Skin epidermis (tissue), 12 donors: ENCODE results near the gene IL19.
"Not testable (repeated sequence)": the region's sequence is repeated elsewhere in the genome, so short reads cannot be mapped to it uniquely, and the experiment has no call there.

Experiments
- H3K27ac ChIP-seq, 21 experiments: fragments of 200-600 bp; sonication (generic) in 11 of 21; one replicate each; pipeline ENCODE4 v1.5.0; 2020; ENCODE audit warnings: mild to moderate bottlenecking in 3 of 21, inconsistent platforms in 2 of 21, moderate library complexity in 2 of 21
- H3K4me3 ChIP-seq, 7 experiments: fragments of 200-600 bp; sonication (generic) in 2 of 7; one replicate each; pipeline ENCODE4 v1.5.0; 2020; ENCODE audit warnings: inconsistent platforms in 2 of 7, mild to moderate bottlenecking in 2 of 7, moderate library complexity in 1 of 7

IL19 gene

DNA sequence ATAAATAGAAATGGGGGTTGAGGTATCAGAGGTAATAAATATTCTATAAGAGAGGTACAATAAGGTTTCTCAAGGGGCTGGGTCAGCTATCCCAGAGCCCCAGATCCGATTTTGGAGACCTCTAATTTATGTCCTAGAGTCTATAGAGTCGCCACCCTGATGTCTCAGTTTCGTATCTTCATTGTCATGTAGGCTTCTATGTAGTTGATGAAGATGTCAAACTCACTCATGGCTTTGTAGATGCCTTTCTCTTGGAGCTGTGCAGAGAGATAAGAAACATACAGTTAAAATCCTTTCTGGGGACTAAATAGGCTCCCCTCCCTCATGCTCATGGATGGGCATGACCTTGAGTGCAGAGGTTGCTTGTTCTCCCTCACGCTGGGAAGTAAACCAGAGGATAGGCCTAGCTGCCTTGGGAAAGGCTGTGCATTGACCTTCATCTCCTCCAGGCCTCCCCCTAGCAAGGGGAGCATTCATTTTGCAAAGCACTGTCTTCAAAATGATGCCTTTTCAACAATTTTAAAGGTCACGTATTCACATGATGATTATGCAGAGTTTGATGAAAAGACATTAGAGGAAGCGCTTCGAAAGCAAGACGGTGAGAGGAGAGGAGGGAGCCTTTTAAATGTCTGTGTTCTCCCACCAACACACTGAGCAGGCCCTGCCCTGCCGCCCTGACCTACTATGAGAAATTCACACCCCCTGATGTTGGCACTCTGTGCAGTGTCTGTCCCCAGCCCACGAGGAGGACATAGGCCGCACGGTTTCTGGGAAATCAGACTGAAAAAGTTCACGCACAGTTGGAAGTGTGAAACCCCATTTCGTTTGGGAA lies 1.9 kb upstream of the IL19 start:
- peak overlapping the region in 9 of 21 experiments; percentile 27 to 90 (median 76) for H3K27ac ChIP-seq
- no peak overlapping the region for H3K4me3 ChIP-seq

DNA sequence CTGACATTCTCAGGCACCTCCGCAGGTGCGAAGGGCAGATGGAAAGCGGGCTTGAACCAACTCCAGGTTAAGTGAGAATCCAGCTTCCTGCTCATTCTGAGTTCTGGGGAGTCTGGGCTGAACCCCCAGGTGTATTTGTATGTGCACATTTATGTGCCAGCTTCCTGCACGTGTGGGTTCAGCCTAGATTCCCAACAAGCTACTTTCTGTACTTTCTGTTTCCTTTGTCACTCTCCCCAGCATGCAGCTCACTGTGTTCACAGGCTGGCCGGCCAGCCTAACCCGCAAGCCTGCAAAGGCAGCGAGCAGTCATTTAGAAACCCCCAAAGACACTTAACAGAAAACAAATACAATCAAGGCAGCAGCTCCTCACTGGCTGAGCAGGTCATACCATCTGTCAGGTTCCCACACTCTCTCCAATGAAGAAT lies 1.3 kb upstream of the IL19 start:
- H3K4me3 ChIP-seq = peak overlapping the region in 1 of 7 experiments; percentile 3
- H3K27ac ChIP-seq = peak overlapping the region in 10 of 21 experiments; percentile 1 to 90 (median 64)

DNA sequence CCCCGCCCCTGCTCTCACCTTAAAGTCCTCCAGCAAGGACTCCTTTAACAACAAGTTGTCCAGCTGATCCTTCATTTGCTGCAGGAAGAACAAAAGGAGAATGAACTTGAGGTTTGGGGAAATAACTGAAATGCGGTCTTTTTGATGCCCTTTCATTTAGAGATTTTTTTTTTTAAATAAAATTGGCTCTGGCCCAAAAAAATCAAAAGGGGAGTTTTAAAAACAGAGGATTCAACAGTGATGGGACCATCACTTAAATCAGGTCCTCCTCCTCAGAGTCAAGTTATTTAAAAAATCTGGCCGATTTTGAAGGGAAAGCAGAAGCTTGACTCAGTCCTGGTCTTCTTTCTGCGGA lies 742 bp downstream of the IL19 start:
- peak overlapping the region in 9 of 21 experiments; percentile 7 to 90 (median 76) for H3K27ac ChIP-seq
- peak overlapping the region in 1 of 7 experiments; percentile 22 for H3K4me3 ChIP-seq

DNA sequence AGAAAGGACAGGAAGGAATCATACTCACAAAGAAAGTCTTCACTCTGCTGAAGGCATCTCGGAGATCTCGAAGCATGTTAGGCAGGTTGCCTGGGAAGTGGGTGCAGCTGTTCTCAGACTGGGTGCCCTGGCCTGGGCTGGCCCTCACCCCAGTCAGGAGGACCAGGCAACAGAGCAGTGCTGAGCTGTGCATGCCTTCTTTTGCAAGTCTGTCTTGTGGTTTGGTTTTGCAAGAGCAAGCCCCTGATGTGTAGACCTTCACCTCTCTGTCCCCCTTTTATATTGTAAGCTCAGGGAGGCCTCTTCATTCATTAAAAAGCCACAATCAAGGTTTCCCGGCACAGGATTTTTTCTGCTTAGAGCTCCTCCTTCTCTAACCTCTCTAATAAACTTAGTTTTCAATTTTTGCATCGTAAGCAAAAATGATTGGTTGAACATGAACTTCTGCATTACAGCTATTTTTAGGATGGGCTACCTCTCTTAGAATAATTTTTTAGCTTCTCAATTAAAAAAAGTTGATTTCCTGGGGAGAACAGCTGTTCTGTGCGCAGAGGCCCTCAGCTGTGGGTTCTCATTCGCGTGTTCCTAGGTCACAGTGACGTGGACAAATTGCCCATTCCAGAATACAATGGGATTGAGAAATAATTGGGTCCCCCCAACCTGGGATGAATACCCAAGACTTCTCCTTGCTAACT lies 1.8 kb downstream of the IL19 start, which contains the start of gene IL10:
Gene IL10 (minus strand): TSS at position 252 of the 695 bp plus-strand sequence. CDS start 59 bp downstream, at position 193.
- H3K27ac ChIP-seq = peak within 1 kb of the TSS in 9 of 21 experiments; percentile 5 to 90 (median 76)
- H3K4me3 ChIP-seq = peak within 1 kb of the TSS in 1 of 7 experiments; percentile 22

DNA sequence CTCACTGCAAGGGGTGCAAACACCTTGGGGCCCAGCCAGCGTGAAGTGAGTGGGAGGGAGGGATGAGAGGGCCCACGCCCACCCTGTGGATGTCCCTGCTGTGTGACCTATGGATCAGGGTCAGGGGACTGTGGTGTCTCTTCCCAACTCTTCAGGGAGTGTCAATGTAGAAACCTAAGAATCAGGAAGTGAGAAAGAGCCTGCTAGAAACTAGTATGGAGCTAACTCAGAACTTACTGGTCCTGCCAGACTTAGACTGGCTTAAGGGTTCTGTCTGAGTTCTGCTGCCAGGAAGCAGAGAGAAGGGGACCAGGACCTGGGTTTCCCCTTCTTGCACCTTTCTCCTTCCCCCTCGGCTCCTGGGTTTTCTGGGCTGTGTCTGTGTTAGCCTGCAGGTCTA lies 3.5 kb downstream of the IL19 start:
- Histone ChIP-seq H3K27ac (peak overlapping the region in 1 of 21 experiments; percentile 8), H3K4me3 (no peak overlapping the region)

DNA sequence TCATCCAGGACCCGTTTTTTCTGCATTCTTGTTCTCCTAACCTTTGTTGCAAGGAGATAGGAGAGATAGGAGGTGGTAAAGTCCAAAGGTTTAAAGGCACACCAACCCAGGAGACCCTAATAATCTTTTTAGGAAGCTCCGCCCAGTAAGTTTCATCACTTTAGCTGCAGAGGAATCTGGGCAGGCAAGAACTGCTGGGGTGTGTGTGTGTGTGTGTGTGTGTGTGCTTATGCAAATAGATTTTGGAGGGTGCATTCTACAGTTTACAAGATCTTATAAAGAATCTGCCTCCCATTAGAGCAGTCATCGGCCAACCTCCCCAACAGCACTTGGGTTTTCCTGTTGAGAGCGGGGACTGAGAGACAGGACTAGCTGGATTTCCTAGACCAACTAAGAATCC lies 5.7 kb downstream of the IL19 start:
- Histone ChIP-seq H3K4me3 (no peak overlapping the region), H3K27ac (no peak overlapping the region)

DNA sequence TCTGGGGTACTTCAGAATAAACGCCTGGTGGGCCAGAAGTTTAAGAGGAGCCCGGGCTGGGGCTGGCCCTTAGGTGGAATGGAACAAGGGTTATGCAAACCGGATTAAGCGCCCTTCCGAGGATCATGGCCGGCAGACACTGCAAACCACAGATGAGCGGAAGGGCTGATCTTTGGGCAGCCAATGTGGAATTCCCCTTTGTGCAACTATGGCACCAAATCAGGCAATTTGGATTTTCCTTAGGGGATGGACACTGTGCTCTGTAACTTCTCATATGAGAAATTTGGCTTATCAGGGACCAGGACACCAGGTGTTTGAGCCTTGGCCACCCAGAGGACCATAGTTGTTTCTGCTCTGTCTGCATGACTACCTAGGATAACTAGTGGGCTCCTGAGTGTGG lies 7.5 kb downstream of the IL19 start:
- peak overlapping the region in 1 of 21 experiments; percentile 7 for H3K27ac ChIP-seq

DNA sequence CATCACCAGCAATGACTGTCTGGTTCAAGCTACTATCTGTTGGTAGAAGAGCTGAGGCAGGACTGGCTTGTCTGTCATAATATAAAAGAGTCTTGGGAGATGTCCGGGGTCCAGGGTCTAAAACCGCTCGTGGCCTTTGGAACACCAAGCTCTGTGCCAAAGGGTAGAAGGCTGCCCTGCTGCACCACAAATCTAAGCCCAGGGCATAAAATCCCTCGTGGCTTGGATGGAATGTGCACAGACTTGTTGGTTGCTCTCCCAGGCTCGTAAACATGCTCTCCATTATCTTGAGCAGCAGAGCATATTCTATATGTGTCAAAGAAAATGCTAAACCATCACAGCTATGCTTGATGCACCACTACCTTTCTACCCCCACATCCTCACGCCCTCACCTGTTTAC lies 8.3 kb downstream of the IL19 start:
- not testable (repeated sequence) for H3K4me3 ChIP-seq, H3K27ac ChIP-seq

More for the DNA sequence above, 7.5 kb downstream of the IL19 start:
- no peak overlapping the region for H3K4me3 ChIP-seq

DNA sequence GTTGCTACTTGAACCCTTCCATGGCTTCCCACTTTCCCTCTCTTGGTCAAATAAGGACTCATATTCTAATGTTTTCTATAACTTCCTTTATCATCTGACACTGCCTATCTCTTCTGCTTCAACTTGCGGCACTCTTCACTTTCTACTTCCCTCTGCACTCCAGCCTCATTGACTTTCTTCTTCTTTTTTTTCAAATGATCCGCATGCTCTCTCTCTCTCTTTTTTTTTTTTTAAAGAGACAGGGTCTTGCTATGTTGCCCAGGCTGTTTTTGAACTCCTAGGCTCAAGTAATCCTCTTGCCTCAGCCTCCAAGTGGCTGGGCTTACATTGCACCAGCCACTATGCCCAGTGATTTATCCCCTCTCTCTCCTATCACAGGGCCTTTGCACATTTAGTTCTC lies 9.1 kb downstream of the IL19 start:
- no peak overlapping the region for H3K4me3 ChIP-seq
- H3K27ac ChIP-seq = no peak overlapping the region

DNA sequence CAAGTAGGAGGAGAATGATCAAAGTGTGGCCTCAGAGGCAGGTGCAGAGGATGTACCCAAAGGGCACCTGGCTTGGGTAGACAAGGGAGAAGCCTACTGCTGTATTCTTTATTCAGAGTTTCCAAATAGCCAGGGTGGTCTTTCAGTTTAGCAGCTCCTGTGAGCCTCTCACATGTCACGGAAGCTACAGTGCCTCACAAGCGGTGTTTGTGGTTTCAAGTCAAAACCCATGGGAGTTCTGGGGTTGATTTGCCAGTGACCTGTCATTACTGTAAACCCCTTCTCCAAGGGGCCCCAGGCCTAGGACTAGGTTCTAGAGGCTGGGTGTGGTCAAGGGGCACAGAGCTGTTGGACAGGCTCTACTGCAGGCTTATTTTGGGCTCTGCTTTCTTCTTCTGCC lies 11.9 kb downstream of the IL19 start:
- Histone ChIP-seq H3K27ac (no peak overlapping the region), H3K4me3 (no peak overlapping the region)

DNA sequence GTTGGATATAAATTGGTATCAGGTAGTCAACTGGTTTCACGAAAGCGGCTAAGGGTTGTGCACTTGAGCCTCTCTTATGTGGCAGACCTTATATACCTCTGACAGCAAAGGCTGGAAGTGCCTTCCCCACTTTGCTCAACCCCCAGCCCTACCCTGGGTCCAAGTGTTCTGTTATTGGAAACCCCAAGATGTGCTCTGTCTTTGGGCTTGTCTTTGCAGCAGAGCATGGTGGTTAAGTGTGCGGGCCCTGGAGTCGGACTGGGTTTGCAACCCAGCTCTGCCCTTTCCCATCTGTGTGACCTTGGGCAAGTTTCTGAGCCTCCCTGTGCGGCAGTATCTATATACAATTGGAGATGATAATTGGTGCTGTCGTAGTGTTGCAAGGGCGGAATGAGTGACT lies 12.9 kb downstream of the IL19 start:
- Histone ChIP-seq H3K4me3 (no peak overlapping the region), H3K27ac (peak overlapping the region in 1 of 21 experiments; percentile 3)

DNA sequence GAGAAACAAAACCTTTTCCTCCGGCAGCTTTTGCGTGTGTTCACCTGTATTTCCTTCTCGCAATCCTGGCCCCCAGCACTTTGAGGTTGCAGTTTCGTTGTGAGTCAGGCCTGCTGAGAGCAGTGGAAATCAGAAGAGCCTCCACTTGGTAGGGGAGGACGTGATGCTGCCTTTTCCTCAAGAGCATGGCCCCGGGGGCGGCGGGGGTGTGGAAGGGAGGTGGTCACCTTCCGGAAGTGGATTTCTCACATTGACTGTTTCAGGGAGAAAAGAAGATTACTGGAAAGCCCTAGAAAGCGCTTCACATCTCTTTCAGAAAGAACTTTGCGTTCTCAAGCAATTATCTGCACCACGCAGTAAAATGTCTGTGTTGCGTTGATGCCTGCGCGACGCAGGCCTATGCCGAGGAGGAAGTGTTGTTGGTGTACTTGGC lies 13.9 kb downstream of the IL19 start:
- Histone ChIP-seq H3K4me3 (no peak overlapping the region), H3K27ac (peak overlapping the region in 8 of 21 experiments; percentile 2 to 52 (median 21))

DNA sequence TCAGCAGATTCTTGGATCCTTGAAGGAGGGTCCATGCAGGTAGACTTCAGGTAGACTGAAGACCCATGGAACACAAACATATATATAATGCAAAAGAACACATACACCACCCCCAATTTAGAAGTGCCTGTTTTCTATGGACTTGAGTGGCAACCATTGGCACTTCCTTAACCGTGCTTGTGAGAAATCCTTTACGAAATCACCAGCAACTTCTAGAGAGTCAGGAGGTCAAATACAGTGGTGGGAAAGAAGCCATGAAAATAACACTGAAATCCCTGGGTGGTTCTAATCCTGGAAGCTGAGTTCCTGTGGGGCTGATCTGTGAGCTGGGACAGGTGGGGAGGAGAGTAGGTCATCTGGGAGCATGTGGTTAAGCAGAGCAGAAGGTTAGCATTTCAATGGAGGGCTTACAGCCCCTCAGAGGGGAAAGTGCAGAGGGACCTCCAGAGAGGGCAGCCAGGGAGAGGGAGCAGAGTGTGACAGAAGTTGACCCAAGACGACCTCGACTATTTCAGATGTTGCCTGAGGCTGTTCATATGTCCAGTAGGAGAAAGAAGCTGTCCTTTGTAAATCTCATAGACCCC lies 14.7 kb downstream of the IL19 start:
- Histone ChIP-seq H3K4me3 (no peak overlapping the region), H3K27ac (peak overlapping the region in 1 of 21 experiments; percentile 44)

DNA sequence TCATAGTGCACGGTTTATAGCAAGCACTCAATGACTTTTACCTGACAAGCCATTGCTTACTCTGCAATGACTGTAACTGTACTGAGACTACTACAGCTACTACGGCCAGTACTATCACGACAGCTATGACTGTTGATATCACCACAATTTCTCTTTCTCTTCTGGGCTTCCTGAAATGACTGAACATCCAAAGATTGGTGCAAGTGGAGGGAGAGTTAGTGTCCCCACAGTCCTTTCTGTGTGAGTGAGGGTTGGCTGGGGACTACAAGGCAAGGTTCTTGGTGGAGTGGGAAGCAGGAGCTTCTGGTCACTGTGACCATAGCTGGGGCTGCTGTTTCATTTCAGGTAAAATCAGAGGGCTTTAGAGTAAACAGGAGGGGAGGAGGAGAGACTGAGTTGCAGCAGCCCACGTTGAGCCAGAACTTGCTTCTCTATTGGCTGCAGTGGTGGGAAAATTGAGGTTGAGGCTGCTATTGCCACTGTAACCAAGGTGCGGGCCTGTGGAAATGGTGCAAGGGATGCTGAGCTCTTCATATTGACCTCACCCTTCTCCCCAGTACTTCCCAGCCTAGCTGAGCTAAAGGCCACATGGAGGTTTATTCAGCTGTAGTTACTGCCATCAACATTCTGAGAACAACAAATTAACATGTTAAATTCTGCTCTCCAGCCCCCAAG lies 15.8 kb downstream of the IL19 start:
- no peak overlapping the region for H3K4me3 ChIP-seq
- no peak overlapping the region for H3K27ac ChIP-seq

DNA sequence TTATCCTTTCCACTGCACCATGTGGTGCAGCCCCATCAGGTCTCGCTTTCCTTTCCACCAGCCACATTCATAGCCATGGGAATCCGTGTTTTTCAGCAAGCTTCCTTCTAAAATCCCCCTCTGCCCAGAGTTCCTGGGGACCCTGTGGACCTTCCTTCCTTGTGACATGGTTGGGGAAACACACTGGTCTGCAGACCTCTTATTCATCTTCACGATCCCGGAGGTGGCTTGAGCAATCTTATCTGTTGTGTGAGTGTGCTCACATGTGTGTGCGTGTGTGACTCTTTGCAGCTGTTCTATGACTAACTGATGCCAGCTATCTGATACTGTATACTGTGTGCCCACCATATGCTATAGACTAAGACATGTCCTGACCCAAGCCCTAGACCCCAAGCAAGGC lies 17.3 kb downstream of the IL19 start:
- Histone ChIP-seq H3K4me3 (no peak overlapping the region), H3K27ac (no peak overlapping the region)

DNA sequence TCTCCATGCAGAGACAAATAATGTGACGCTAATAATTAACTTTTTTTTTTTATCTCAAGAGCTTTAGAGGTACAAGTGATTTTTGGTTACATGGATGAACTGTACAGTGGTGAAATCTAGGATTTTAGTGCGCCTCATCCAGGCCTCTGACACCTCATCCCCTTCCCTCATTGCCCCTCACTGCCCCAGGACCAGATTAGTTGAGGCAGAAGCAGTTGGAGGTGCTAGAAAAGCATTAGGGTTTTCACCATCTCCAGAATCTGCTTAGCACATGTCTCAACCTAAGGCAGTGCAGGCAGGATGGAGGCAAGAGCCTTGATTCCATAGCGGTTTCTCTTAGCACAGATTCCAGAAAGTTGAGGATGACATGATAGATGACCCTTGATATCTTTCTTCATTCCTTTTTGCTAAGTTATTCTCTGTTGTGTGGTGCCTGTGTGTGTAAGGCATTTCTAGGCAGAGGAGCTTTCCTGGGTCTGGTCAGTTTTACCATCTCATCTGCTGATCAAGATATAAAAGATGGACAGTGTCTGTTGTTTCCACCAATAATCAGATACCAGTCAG lies 18.0 kb downstream of the IL19 start:
- no peak overlapping the region for H3K4me3 ChIP-seq
- no peak overlapping the region for H3K27ac ChIP-seq

DNA sequence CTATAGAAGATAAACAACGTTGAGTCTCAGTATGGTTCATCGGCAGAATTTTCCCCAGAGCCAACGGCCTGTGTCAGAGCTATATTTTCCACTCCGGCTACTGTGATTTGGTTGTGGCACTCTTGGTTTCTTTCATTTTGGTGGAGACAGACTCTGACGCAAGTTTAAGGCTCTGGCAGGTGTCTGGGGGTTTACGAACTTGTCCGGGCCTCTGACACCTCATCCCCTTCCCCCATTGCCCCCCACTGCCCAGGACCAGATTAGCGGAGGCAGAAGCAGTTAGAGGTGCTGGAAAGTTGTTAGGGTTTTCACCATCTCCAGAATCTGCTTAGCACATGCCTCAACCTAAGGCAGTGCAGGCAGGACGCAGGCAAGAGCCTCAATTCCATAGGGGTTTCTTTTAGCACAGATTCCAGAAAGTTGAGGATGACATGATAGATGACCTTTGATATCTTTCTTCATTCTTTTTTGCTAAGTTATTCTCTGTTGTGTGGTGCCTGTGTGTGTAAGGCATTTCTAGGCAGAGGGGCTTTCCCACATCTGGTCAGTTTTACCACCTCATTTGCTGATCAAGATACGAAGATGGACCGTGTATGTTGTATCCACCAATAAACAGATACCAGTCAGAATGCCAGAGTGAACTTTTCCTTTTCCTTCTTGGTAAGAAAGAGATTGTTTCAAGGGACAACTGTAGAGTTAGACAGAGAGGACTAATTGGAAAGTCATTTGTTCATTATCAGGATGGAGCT lies 20.1 kb downstream of the IL19 start:
- no peak overlapping the region for H3K4me3 ChIP-seq
- H3K27ac ChIP-seq = no peak overlapping the region

DNA sequence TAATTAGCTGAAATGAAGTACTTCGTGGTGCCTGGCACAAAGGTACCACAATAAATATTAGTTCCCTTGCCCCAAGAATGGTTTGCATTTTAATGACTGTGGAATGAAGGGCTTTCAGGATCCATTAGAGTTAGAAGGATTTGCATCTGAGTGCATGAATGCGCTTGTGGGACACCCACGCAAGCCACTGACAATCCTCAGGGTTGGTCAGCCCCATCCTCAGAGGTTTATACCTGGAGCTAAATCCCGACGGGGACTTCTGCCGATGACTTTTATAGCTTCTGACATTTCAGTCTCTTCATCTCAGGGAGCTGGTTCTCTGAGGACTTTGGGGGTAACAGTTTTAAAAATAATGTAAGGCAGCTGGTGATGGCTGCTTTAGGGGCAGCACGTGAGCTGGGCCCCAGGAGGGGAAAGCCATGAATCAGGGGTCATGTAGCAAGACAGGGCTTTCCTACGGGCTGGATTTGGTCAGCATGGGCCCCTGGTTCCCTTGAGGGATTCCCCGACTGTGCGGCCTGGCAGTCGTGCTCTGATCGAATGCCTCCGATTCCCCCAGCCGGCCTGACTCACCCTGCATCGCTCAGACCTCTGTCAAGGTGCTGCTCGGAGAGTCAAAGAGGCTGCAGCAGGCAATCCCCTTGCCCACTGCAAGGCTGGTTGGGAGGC lies 22.5 kb downstream of the IL19 start:
- Histone ChIP-seq H3K4me3 (no peak overlapping the region), H3K27ac (no peak overlapping the region)
